HepG2 (cell line): Measurements from ENCODE around the gene ELOA2.

Experiments used
- CTCF ChIP-seq: sonication (generic); formaldehyde crosslinking; IDR thresholded peaks from 2 replicates; pipeline ENCODE4 v1.5.0; 2020; ENCODE audit warnings: mild to moderate bottlenecking, missing genetic modification reagents, moderate library complexity
- EZH2 ChIP-seq: conservative IDR thresholded peaks from 2 replicates; pipeline ENCODE4 v1.6.1; 2012; ENCODE audit warnings: mild to moderate bottlenecking, low read depth, low read length, moderate library complexity
- ZNF274 ChIP-seq: sonication (generic); formaldehyde crosslinking; IDR thresholded peaks from 2 replicates; pipeline ENCODE4 v1.5.1; 2020; ENCODE audit warnings: mild to moderate bottlenecking, missing genetic modification reagents
- ZNF318 ChIP-seq: sonication (generic); formaldehyde crosslinking; IDR thresholded peaks from 2 replicates; pipeline ENCODE4 v1.4.0; 2020; ENCODE audit warnings: mild to moderate bottlenecking, missing genetic modification reagents

- TF ChIP-seq CTCF: no peak
- no peak for TF ChIP-seq ZNF318 (CRISPR knock-in tag)
- no peak for TF ChIP-seq EZH2
- no peak for TF ChIP-seq ZNF274
Observed at GRCh38 chr18:47062471-47062870, 27.1 kb upstream of the ELOA2 start.
